GM18907 (cell line): Measurements from ENCODE around the gene IFNL2.
"Not testable (repeated sequence)": the region's sequence is repeated elsewhere in the genome, so short reads cannot be mapped to it uniquely, and the experiment has no call there.

ENCODE experiments used
- ATAC-seq: cut with Tn5 transposase; IDR thresholded peaks from one replicate; pipeline ENCODE4 v1.9.1; 2021; ENCODE audit warnings: mild to moderate bottlenecking, moderate library complexity; ENCODE audit not compliant: unreplicated experiment

IFNL2 gene

DNA sequence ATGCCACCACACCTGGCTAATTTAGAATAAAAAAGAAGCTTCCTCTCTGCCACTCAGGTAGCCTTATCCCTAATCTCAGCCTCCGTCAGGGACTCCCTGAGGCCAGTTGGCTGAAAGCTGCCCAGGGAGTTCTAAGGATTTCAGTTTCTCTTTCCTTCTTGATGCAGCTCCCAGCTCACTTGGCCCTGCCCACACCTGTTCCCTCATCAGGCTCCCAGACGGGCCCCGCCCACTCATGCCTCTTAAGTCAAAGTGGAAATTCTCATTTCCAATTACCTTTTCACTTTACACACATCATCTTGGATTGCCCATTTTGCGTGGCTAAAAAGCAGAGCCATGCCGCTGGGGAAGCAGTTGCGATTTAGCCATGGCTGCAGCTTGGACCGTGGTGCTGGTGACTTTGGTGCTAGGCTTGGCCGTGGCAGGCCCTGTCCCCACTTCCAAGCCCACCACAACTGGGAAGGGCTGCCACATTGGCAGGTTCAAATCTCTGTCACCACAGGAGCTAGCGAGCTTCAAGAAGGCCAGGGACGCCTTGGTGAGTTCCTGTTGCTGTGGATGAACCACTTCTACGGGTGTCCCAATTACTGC, 28.0 kb downstream of the IFNL2 start, which contains the start of gene IFNL1:
Gene IFNL1 (plus strand): TSS at position 353 of the 591 bp plus-strand sequence. CDS start 15 bp downstream, at position 368.
- ATAC-seq, result no peak

DNA sequence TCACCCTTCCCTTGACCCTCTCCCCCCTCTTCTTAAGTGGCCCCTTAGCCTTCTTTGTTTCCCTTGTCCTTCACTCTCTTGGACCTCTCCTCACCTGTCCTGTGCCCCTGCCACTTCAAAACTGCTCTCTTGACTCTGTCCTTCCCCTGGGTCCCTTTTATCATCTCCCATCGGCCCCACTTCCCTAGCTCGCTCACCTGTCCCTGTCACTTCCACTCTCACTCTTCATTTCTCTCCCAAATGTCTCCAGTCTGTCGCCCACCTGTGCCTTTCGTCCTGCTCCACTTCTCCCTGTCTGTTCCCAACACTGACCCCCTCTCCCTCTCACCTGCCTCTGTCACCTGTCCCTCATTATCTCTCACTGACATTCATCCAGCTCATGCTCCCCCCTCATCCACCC, 28.7 kb downstream of the IFNL2 start:
- no peak for ATAC-seq

DNA sequence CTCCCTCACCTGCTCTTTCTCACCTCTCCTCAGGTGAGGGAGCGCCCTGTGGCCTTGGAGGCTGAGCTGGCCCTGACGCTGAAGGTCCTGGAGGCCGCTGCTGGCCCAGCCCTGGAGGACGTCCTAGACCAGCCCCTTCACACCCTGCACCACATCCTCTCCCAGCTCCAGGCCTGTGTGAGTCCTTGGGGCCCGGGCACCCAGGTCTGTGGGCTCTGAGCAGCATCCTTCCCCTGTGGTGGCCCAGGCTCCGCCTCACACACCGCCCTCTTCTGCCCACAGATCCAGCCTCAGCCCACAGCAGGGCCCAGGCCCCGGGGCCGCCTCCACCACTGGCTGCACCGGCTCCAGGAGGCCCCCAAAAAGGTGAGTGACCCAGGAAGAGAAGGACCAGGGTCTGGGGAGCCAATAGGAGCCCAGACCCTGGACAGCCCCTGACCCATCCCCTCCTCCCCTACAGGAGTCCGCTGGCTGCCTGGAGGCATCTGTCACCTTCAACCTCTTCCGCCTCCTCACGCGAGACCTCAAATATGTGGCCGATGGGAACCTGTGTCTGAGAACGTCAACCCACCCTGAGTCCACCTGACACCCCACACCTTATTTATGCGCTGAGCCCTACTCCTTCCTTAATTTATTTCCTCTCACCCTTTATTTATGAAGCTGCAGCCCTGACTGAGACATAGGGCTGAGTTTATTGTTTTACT, 29.9 kb downstream of the IFNL2 start:
- ATAC-seq, result no peak

DNA sequence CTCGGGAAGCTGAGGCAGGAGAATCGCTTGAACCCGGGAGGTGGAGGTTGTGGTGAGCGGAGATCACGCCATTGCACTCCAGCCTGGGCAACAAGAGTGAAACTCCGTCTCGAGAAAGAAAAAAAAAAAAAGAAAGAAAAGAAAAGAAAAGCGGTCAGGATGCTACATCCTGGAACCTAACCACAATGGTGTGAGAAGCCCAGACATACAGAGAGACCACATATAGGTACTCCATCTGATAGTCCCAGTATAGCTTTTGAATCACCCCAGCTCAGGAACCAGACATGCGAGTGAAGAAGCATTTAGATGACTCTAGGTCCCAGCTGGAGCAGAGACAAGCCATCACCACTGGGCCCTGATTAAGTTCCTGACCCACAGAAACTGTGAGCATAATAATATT, 31.2 kb downstream of the IFNL2 start:
- no peak for ATAC-seq

GRCh38 chr19:39299832-39300231, 31.6 kb downstream of the IFNL2 start:
- no peak for ATAC-seq

GRCh38 chr19:39301021-39301420, 32.8 kb downstream of the IFNL2 start:
- ATAC-seq, result no peak

GRCh38 chr19:39301562-39301961, 33.4 kb downstream of the IFNL2 start:
- ATAC-seq, result no peak

GRCh38 chr19:39303373-39304184, 35.4 kb downstream of the IFNL2 start:
- ATAC-seq, result no peak

DNA sequence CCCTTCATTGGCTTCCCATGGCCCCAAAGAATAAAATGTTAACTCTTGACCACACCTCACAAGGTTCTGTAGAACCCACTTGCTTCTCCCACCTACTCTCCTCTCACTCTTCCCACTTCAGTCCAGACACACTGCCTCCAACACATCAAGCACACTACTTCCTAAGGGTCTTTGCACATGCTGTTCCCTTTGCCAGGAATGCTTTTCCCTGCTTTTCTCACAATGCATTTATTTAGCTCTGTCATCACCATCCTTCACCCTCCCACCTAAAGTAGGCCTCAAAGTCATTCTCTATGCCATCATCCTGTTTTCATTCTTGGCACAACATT, 36.0 kb downstream of the IFNL2 start:
- ATAC-seq, result no peak

- ATAC-seq, result no peak
Measured at GRCh38 chr19:39304701-39305571, 36.7 kb downstream of the IFNL2 start.

DNA sequence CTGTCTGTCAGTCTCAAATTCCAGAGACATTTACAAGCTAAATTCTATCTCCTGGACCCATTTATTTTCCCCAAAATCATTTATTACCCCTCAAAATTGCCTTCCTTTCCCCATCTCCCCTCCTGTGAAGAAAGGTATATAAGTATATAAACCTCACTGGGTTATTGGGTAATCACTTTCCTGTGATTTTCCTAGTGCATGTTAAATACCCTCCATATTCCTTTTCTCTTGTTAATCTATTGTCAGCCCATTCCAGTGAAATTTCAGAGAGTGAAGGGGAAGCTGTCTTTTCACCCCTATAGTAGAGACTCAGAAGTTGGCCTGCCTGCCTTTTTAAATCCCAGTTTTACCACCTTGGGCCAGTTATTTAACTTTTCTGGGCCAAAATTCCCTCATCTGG, 37.9 kb downstream of the IFNL2 start:
- ATAC-seq, result no peak

DNA sequence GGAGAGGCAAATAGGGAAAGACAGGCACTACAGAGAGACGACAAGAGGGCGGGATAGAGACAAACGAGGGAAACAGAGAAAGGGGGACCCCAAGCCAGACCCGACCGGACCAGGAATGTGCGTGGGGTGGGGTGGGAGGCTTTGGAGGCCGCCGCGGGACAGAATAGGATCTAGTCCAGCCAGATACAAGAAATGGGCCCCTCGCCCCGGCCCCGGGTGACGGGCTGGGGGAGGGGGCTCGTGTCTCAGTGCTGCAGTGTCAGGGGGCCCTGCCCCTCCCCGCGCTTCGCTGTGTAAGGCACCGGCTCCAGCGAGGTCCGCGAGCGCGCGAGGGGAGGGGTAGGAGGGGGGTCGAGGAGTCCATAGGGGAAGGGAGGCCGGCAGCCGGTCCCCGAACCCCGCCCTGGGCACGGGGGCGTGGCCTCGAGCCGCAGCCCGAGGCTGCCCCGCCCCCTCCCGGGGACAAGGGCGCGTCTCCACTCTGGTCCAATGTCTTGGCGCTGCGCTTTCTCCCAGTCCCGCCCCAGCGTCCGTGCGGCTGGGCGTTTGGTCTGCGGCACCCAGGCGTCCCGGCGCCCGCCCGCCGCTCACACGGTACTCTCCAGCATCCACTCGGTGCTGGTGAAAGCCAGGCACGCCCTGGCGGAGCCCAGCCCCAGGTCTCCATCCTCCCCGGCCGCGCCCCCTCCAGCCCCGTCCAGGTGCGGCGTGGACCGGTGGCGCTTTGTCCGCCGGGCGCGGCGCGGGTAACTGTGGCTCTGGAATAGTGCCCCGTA, 39.0 kb downstream of the IFNL2 start:
- no peak for ATAC-seq

GRCh38 chr19:39307822-39308530, 39.8 kb downstream of the IFNL2 start:
- ATAC-seq, result no peak

DNA sequence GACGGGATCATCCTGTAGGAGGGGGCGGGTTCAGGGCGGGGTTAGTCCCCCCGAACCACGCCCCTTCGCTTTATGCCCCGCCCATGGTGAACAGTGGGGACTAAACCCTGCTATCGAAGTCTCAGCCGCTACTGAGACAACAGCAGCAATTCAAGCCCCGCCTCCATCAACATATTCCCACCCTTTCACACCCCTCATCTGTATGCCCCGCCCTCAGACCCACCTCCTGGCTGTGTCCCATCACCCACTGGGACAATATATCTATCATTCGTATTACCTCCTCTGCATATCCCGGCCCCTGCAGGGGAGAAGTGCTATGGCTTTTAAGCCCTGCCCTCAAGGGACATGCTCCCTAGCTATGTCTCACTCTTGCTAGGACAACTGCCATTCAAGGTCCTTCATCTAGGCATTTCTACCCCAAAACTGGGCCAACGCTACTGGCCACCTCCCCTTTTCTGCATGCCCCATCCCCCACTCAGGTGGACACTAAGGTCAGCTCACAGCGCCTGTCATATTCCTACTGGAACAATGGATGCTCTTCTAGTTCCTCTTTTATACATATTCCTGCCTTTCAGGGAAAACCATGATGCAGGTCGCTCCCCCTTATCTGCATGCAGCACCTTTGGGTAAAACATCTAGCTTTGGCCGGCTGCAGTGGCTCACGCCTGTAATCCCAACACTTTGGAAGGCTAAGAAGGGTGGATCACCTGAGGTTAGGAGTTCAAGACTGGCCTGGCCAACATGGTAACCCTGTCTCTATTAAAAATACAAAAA, 40.5 kb downstream of the IFNL2 start:
- ATAC-seq, result no peak

GRCh38 chr19:39309305-39309670, 41.1 kb downstream of the IFNL2 start:
- ATAC-seq, result not testable (repeated sequence)

DNA sequence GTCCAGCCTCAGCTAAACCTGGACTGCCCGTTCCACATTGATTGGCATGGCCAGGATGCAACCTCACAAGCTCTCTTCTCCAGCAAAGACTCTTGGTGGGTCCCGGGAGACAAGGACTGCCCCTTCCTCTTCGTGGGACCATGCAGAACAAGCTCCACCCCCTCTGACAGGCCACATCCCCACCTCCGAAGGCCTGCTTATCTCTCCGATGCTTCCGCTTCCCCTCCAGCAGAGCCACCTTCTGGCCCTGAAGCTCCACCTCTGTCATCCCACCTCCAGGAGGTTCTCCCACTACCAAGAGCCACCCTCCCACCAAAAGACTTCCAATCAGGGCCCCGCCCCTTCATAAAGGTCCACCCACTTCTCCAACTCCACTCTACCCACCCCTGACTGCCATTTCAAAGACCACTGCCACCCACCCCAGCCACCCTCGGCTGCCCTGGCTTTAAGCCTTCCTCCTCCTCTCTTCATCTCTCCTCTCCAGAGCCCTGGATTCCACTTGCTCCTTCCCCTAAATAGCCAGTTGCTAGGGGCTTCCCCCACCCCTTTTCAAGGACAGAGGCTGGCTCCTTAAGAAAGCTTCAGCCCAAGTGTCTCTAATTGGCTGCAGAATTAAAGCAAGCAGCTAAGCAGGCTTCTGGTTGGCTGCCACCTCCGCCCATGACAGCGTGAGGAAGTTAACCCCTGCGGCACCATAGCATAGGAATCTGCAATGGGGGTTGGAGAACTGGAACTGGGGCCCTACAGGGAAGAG, 42.5 kb downstream of the IFNL2 start:
- no peak for ATAC-seq

- no peak for ATAC-seq
Measured at GRCh38 chr19:39314016-39314728, 46.0 kb downstream of the IFNL2 start.

GRCh38 chr19:39315933-39316332, 47.7 kb downstream of the IFNL2 start:
- no peak for ATAC-seq
